ES-I3 (cell line): Measurements from ENCODE around the gene LAMC1.

Experiments used
- H3K36me3 ChIP-seq: 2 replicates; pipeline ENCODE4 v1.6.1; 2013; ENCODE audit warnings: mild to moderate bottlenecking, low read length, control low read depth, moderate library complexity; ENCODE audit not compliant: insufficient read depth
- H3K4me1 ChIP-seq: 2 replicates; pipeline ENCODE4 v1.6.1; 2013; ENCODE audit warnings: mild to moderate bottlenecking, control low read depth, low read length; ENCODE audit not compliant: insufficient read depth
- H3K9ac ChIP-seq: 2 replicates; pipeline ENCODE4 v1.6.1; 2013; ENCODE audit warnings: low read depth, mild to moderate bottlenecking, low read length, moderate library complexity
- H3K9me3 ChIP-seq: 2 replicates; pipeline ENCODE4 v1.6.1; 2013; ENCODE audit warnings: mild to moderate bottlenecking, low read length, moderate library complexity; ENCODE audit not compliant: control insufficient read depth, insufficient read depth

LAMC1 gene

DNA sequence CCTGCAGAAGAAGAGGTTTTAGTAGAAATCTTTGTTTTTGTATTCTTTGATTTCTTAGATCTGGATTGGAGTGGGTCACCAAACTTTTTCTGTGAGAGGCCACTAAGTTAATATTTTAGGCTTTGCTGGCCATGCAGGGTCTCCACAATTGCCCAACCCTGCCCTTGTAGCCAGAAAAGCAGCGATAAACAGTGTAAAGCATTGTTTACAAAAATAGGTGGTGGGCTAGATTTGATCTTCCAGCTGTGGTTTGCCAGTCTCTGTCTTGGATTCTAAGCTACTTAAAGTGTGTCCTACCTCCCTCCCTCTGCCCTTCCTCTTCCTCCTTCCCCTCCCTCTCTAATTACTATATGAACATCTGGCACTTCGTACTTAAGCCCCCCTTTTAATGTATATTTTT, 68.0 kb downstream of the LAMC1 start:
- Histone ChIP-seq H3K9ac (no peak overlapping the region), H3K36me3 (no peaks in the 10 kb centered on the region), H3K4me1 (peaks cover 17% of the 10 kb centered on the region), H3K9me3 (no peaks in the 10 kb centered on the region)

- peaks cover 25% of the 10 kb centered on the region for H3K4me1 ChIP-seq
- no peak overlapping the region for H3K9ac ChIP-seq
- no peaks in the 10 kb centered on the region for H3K36me3 ChIP-seq
- H3K9me3 ChIP-seq: no peaks in the 10 kb centered on the region
These were observed 69.1 kb downstream of the LAMC1 start for GRCh38 chr1:183092350-183092749.

DNA sequence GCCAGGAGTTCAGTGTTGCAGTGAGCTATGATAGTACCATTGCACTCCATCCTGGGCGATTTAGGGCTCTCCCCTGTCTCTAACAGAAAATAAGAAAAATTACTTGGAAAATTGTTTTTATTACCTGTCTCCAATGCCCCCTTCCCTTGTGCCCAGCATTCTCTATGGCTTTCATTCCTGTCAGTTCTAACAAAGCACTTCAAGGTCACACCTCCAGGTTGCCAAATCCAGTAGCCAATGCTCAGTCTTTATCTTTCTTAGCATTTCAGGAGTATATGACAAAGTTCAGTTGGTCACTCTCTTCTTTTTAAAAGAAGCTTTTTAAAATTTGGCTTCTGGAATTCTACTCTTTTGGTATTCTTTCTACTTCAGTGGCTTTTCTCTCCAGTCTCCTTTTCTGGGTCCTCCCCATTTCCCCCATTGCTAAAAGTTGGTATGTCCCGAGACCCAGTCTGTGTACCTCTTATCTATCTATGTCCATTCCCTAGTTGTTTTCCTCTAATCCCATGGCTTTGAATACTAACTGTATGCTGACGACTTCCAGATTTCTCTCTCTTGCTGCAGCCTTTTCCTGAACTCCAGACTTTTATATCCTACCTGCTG, 69.9 kb downstream of the LAMC1 start:
- H3K36me3 ChIP-seq: no peaks in the 10 kb centered on the region
- no peak overlapping the region for H3K9ac ChIP-seq
- peaks cover 33% of the 10 kb centered on the region for H3K4me1 ChIP-seq
- H3K9me3 ChIP-seq: no peaks in the 10 kb centered on the region

DNA sequence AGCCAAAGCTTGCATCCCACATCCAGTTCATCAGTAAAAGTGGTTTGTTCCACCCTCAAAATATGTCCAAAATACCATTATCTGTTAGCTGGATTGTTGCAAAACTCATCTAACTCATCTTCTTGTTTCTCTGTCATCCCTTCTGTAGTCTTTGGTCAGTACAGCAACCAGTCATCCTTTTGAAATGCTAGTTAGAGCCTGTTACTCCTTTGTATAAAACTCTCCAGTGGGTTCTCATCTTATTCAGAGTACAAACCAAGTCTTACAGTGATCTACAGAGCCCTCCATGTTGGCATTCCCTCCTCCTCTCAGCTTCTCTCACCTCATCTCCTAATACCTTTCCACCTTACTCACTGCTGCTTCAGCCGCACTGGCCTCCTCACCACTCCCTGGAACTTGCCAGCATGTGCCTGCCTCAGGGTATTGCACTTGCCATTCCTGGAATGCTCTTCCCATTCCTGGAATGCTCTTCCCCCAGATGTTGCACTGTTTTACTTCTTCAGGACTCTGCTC, 70.6 kb downstream of the LAMC1 start:
- no peaks in the 10 kb centered on the region for H3K36me3 ChIP-seq
- no peaks in the 10 kb centered on the region for H3K9me3 ChIP-seq
- peaks cover 38% of the 10 kb centered on the region for H3K4me1 ChIP-seq
- no peak overlapping the region for H3K9ac ChIP-seq

DNA sequence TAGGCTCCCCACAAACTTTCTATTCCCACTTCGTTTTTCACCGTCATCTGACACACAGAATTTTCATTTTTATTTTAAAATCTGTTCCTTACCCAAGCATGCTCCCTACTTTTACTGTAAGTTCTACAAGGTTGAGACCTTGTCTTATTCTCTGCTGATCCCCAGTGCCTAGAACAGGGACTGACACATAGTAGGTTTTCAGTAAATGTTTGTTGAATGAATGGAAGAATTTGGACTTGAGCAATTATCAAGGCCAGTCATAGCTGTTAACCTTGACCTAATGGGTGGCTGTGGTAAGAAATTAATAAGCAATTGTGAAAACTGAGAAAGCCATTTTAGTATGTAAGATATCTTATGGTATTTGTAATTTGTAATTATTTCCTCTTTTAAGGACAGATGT, 71.1 kb downstream of the LAMC1 start:
- Histone ChIP-seq H3K9ac (no peak overlapping the region), H3K36me3 (no peaks in the 10 kb centered on the region), H3K4me1 (peaks cover 38% of the 10 kb centered on the region), H3K9me3 (no peaks in the 10 kb centered on the region)

- H3K9ac ChIP-seq: no peak overlapping the region
- peaks cover 41% of the 10 kb centered on the region for H3K4me1 ChIP-seq
These were observed 73.1 kb downstream of the LAMC1 start for GRCh38 chr1:183096351-183096750.

DNA sequence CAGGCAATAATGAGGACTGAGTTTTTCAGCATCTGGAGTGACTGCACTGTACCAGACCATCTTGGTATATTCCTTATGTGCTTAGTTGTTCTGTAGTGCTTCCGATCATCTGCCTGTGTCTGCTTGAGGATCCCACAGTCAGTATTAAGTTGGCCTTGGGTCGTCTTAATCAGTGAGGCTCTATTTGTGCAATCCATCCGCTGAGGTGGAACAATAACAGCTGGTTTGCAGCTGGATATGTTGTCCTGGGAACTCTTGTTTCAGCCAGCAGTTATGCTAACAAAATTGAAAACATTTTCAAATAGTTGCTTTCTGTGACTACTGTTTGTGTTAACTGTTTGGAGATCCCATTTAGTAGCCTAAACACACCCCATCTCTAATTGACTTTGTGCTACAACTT, 73.7 kb downstream of the LAMC1 start:
- Histone ChIP-seq H3K4me1 (peaks cover 41% of the 10 kb centered on the region), H3K9ac (no peak overlapping the region), H3K36me3 (no peaks in the 10 kb centered on the region), H3K9me3 (no peaks in the 10 kb centered on the region)

More at GRCh38 chr1:183096351-183096750, 73.1 kb downstream of the LAMC1 start:
- Histone ChIP-seq H3K9me3 (no peaks in the 10 kb centered on the region), H3K36me3 (no peaks in the 10 kb centered on the region)

DNA sequence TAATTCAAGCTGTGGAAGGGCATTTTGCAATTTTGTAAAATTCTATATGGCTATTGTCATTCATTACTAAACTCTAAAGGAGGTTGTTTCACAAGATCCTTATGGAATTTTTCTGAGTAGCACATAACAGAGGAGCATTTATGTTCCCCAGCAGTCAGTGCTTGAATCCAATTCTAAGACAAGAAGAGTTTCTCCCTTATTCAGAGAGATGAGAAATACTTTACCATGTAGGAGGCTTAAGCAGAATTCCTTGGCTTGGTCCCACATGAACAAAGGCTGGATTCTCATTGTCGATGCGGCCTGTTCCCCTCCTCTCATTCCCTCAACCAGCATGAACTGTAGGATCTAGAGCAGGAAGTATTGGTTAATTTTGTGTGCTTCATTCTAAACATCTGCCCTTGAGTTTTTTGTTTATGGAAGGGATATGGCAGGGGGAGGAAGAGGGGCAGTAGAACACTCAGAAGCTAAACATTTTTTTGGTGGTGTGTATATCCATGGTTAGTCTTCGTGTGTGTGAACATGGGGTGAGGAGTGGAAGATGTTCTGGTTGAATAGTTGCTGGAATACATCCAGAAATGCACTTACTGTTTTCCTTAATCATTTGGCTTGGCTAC, 74.3 kb downstream of the LAMC1 start:
- H3K9ac ChIP-seq: no peak overlapping the region
- H3K9me3 ChIP-seq: no peaks in the 10 kb centered on the region
- no peaks in the 10 kb centered on the region for H3K36me3 ChIP-seq
- peaks cover 38% of the 10 kb centered on the region for H3K4me1 ChIP-seq

DNA sequence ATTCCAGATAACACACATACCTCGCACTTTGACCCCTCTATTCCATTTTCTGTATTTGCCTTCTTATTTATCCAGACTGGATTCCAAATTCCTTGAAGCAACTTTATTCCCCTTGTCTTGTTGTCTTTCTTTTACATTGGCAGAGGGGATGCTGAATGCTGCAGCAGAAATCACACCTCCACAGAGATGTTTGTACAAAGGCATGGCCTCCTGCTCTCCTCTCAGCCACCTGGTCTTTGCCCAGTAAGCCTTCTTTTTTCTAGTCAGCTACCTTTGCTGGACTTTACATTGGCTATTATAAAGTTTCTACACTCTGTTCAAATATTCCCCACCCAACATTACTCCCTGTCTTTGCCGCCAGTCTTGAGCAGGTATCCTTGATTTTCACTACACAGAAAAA, 75.1 kb downstream of the LAMC1 start:
- no peaks in the 10 kb centered on the region for H3K9me3 ChIP-seq
- H3K9ac ChIP-seq: no peak overlapping the region
- no peaks in the 10 kb centered on the region; the same call in 1 of the 2 replicates for H3K36me3 ChIP-seq
- H3K4me1 ChIP-seq: peaks cover 37% of the 10 kb centered on the region

GRCh38 chr1:183100361-183100974, 77.2 kb downstream of the LAMC1 start:
- Histone ChIP-seq H3K36me3 (peaks cover 4% of the 10 kb centered on the region; the same call in 1 of the 2 replicates), H3K4me1 (peaks cover 31% of the 10 kb centered on the region), H3K9ac (no peak overlapping the region), H3K9me3 (no peaks in the 10 kb centered on the region)

GRCh38 chr1:183101081-183101480, 77.9 kb downstream of the LAMC1 start:
- H3K9me3 ChIP-seq: no peaks in the 10 kb centered on the region
- peaks cover 4% of the 10 kb centered on the region; the same call in 1 of the 2 replicates for H3K36me3 ChIP-seq
- peaks cover 31% of the 10 kb centered on the region for H3K4me1 ChIP-seq
- H3K9ac ChIP-seq: no peak overlapping the region

- Histone ChIP-seq H3K9ac (no peak overlapping the region), H3K4me1 (peaks cover 28% of the 10 kb centered on the region), H3K9me3 (no peaks in the 10 kb centered on the region), H3K36me3 (peaks cover 4% of the 10 kb centered on the region; the same call in 1 of the 2 replicates)
These were observed 78.6 kb downstream of the LAMC1 start for GRCh38 chr1:183101841-183102276.

- Histone ChIP-seq H3K9me3 (no peaks in the 10 kb centered on the region), H3K4me1 (peaks cover 15% of the 10 kb centered on the region), H3K9ac (no peak overlapping the region), H3K36me3 (peaks cover 4% of the 10 kb centered on the region; the same call in 1 of the 2 replicates)
These were observed 79.9 kb downstream of the LAMC1 start for GRCh38 chr1:183103147-183103546.

DNA sequence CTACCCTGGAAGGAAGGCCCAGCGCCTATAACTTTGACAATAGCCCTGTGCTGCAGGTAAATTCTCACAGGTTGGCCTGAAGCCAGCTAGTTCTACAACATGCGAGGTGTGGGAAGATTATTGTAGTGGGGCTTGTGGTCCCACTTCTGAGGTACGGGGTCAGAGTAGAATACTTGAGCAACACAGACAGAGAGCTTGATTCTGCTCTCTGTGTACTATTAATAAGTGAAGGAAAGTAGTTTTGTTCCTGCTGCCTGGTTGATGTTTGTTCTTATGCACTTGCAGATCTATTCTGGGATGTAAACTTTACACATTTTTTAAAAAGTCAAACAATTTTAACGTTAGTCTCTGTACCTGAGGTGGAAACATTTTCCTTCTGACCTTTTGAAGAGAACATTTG, 80.4 kb downstream of the LAMC1 start:
- no peak overlapping the region for H3K9ac ChIP-seq
- no peaks in the 10 kb centered on the region for H3K9me3 ChIP-seq
- peaks cover 15% of the 10 kb centered on the region for H3K4me1 ChIP-seq
- peaks cover 4% of the 10 kb centered on the region for H3K36me3 ChIP-seq

DNA sequence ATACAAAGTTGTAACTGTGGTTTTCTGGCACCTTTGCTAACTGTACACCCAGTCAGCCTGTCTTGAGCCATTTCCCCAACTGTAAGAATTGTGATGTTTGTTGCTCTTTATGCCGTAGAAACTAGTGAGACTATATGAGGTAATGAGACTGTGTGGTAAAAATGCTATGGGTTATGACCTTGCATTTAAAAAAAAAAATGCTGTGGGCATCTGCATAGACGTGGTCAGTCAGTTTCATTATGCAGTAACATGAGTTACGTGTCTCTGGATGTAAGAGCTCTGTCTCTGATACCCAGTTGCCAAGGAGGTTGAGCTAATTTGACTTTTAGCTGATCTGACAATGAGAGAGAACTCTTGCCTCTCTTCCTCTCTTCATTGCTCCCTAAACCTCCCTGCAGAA, 82.2 kb downstream of the LAMC1 start:
- Histone ChIP-seq H3K9ac (no peak overlapping the region), H3K4me1 (peaks cover 22% of the 10 kb centered on the region; the same call in 1 of the 2 replicates), H3K9me3 (no peaks in the 10 kb centered on the region), H3K36me3 (peaks cover 11% of the 10 kb centered on the region)
